ENCODE data around the gene DUSP1.
A peak's percentile ranks its signal among the peaks of the same experiment; 100 is the strongest.

The DUSP1 gene

DNA sequence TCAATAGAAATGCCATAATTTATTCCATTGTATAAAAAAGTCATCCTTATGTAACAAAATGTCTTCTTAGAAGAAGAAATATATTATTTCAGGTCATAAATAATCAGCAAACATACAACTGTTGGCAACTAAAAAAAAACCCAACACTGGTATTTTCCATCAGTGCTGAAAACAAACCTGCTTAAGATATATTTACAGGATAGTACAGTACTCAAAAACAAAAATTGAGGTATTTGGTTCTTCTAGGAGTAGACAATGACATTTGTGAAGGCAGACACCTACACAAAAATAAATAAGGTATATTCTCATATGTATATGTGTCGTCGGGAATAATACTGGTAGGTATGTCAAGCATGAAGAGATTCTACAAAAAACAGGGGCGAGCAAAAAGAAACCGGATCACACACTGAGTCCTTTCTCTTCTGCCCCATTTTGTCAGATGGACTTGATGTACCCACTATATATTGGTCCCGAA, 2.9 kb downstream of the DUSP1 start:
- H3K4me3 ChIP-seq (ENCODE audit: low read depth, low read length): no peak overlapping the region
- TF ChIP-seq MYC (IDR thresholded peaks at IDR 0.05; ENCODE audit: low read depth, low read length) (no peak), CTCF (IDR thresholded peaks at IDR 0.05; ENCODE audit: low read depth, low read length) (no peak), POLR2A (IDR thresholded peaks at IDR 0.05; ENCODE audit: extremely low read depth, insufficient read length) (no peak)
- TF ChIP-seq, protein P1, sequence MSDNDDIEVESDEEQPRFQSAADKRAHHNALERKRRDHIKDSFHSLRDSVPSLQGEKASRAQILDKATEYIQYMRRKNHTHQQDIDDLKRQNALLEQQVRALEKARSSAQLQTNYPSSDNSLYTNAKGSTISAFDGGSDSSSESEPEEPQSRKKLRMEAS (IDR thresholded peaks at IDR 0.05; ENCODE audit: low read depth, low read length): no peak
- DNase-seq (ENCODE audit: low read depth): no peak

- no peak for TF ChIP-seq POLR2A (IDR thresholded peaks at IDR 0.05; ENCODE audit: extremely low read depth, insufficient read length)
- TF ChIP-seq CTCF (IDR thresholded peaks at IDR 0.05; ENCODE audit: low read depth, low read length): no peak
- TF ChIP-seq MYC (IDR thresholded peaks at IDR 0.05; ENCODE audit: low read depth, low read length): no peak
- TF ChIP-seq, protein P1 (IDR thresholded peaks at IDR 0.05; ENCODE audit: low read depth, low read length): no peak
- H3K4me3 ChIP-seq (ENCODE audit: low read depth, low read length): no peak overlapping the region
- DNase-seq (ENCODE audit: low read depth): no peak
Observed at GRCh38 chr5:172766287-172767108, 4.5 kb downstream of the DUSP1 start.

- TF ChIP-seq, protein P1 (IDR thresholded peaks at IDR 0.05; ENCODE audit: low read depth, low read length): no peak
- TF ChIP-seq MYC (IDR thresholded peaks at IDR 0.05; ENCODE audit: low read depth, low read length): no peak
- TF ChIP-seq CTCF (IDR thresholded peaks at IDR 0.05; ENCODE audit: low read depth, low read length): no peak
- no peak for TF ChIP-seq POLR2A (IDR thresholded peaks at IDR 0.05; ENCODE audit: extremely low read depth, insufficient read length)
- DNase-seq (ENCODE audit: low read depth): no peak
- no peak overlapping the region for H3K4me3 ChIP-seq (ENCODE audit: low read depth, low read length)
Observed at GRCh38 chr5:172765766-172766286, 5.2 kb downstream of the DUSP1 start.

DNA sequence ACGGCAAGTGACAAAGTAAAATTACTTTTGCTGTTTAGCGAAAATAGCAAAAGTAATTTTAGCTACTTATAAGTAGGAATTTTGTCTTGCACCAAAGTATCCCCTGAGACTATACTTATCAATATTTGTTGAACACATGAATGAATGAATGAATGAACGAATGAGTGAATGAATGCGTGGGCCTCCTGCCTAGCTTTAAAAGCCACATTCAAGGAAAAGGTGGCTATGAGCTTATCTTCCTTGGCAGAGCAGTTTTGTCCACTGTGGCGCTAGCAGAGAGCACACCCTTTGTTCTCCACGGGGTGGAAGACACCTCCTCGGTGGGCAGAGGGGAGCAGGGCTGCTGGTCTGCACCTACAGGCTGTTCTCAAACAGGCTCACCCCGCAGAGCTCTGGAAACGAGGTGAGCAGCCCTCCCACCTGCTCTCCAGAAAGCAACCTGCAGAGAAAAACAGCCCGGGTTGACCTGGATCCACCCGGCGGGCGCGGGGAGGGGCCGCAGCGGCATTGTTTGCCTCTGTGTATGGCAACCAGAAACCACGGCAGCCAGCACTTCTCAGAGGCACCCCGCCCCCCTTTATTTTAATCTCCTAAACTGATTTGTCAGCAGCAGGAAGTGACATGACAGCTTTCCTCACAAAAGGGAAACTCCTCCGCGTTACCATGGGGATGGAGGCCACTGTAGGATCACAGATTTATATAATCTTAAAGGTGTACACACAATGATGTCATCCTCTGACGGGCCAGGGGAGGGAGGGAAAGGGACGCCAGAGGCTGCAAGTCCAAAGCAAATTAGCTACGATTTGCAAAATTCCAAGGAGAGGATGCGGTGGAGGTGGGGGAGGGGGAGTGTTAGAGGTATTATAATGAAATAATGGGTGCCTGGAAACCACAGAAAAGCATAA, 5.9 kb downstream of the DUSP1 start:
- no peak for TF ChIP-seq MYC (IDR thresholded peaks at IDR 0.05; ENCODE audit: low read depth, low read length)
- peak; percentile 90 for DNase-seq (ENCODE audit: low read depth)
- H3K4me3 ChIP-seq (ENCODE audit: low read depth, low read length): peak overlapping the region; percentile 9

DNA sequence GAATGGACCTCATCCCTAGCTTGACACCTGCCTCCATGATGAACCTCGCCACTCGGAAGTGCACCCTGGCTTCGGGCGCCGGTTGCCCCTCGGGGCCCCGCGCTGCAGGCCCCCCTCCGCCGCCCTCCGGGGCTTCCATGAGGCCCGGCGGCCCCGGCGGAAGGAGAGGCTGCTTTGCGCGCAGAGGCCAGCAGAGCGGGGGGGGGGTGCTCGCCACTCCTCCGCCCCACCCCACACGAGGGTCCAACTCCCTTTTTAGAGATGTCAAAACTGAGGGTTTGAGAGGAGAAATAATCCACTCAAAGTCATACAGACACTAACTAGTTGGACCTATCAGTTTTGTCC, 7.9 kb downstream of the DUSP1 start:
- no peak for TF ChIP-seq MYC (IDR thresholded peaks at IDR 0.05; ENCODE audit: low read depth, low read length)
- TF ChIP-seq, protein P1 (IDR thresholded peaks at IDR 0.05; ENCODE audit: low read depth, low read length): no peak
- no peak for TF ChIP-seq CTCF (IDR thresholded peaks at IDR 0.05; ENCODE audit: low read depth, low read length)
- no peak for TF ChIP-seq POLR2A (IDR thresholded peaks at IDR 0.05; ENCODE audit: extremely low read depth, insufficient read length)
- H3K4me3 ChIP-seq (ENCODE audit: low read depth, low read length): no peak overlapping the region
- no peak for DNase-seq (ENCODE audit: low read depth)

Measured in NB4 (cell line).